ENCODE results near the gene CNTROB.

The CNTROB gene

GRCh38 chr17:7893187-7893880, 38.7 kb upstream of the CNTROB start:
- ChIA-PET POLR2A (no interaction called here), CTCF (no interaction called here)
- no peak for TF ChIP-seq ELF4 (IDR thresholded peaks at IDR 0.05)
- TF ChIP-seq BHLHE40 (IDR thresholded peaks at IDR 0.05; ENCODE audit: borderline replicate concordance) = no peak
- no peak for TF ChIP-seq ARNT (IDR thresholded peaks at IDR 0.05)
- no peak for TF ChIP-seq HDGF (IDR thresholded peaks at IDR 0.05; ENCODE audit: borderline replicate concordance)
- TF ChIP-seq FOXA1 (IDR thresholded peaks at IDR 0.05) = no peak
- TF ChIP-seq SUZ12 (IDR thresholded peaks at IDR 0.05) = no peak
- TF ChIP-seq, protein P1, sequence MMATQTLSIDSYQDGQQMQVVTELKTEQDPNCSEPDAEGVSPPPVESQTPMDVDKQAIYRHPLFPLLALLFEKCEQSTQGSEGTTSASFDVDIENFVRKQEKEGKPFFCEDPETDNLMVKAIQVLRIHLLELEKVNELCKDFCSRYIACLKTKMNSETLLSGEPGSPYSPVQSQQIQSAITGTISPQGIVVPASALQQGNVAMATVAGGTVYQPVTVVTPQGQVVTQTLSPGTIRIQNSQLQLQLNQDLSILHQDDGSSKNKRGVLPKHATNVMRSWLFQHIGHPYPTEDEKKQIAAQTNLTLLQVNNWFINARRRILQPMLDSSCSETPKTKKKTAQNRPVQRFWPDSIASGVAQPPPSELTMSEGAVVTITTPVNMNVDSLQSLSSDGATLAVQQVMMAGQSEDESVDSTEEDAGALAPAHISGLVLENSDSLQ (IDR thresholded peaks at IDR 0.05) = no peak
- no peak for TF ChIP-seq LEF1 (IDR thresholded peaks at IDR 0.05; ENCODE audit: borderline replicate concordance)
- TF ChIP-seq CTBP1 (IDR thresholded peaks at IDR 0.05; ENCODE audit: borderline replicate concordance) = no peak
- no peak for TF ChIP-seq FOXK2 (IDR thresholded peaks at IDR 0.05)
- no peak for TF ChIP-seq TARDBP (IDR thresholded peaks at IDR 0.05)
- no peak for TF ChIP-seq L3MBTL2 (conservative IDR thresholded peaks at IDR 0.05)
- TF ChIP-seq FOXM1 (IDR thresholded peaks at IDR 0.05; ENCODE audit: borderline replicate concordance) = no peak
- no peak for TF ChIP-seq NFRKB (IDR thresholded peaks at IDR 0.05)
- TF ChIP-seq ZNF384 (IDR thresholded peaks at IDR 0.05) = no peak
- no peak for TF ChIP-seq SP1 (IDR thresholded peaks at IDR 0.05)
- no peak for DNase-seq (ENCODE audit: extremely low spot score)

DNA sequence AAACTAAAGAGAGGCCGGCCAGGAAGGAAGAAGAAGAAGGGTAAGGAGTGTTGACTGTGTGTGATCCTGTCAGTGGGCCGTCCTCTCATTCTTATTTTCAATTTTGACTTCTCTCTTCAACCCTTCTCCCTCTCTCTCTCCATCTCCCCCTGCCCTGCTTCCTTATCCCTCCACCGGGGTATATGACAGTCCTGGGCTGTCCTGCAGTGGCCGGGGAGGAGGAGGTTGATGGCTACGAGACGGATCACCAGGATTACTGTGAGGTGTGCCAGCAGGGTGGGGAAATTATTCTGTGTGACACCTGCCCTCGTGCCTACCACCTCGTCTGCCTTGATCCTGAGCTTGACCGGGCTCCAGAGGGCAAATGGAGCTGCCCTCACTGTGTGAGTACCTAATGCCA, 37.8 kb upstream of the CNTROB start:
- ChIA-PET POLR2A (no interaction called here), CTCF (no interaction called here)
- DNase-seq (ENCODE audit: extremely low spot score) = no peak
- TF ChIP-seq FOXM1 (IDR thresholded peaks at IDR 0.05; ENCODE audit: borderline replicate concordance) = no peak
- TF ChIP-seq L3MBTL2 (conservative IDR thresholded peaks at IDR 0.05) = no peak
- no peak for TF ChIP-seq FOXK2 (IDR thresholded peaks at IDR 0.05)
- TF ChIP-seq LEF1 (IDR thresholded peaks at IDR 0.05; ENCODE audit: borderline replicate concordance) = no peak
- TF ChIP-seq SUZ12 (IDR thresholded peaks at IDR 0.05) = no peak
- TF ChIP-seq CTBP1 (IDR thresholded peaks at IDR 0.05; ENCODE audit: borderline replicate concordance) = no peak
- TF ChIP-seq SP1 (IDR thresholded peaks at IDR 0.05) = no peak
- TF ChIP-seq HDGF (IDR thresholded peaks at IDR 0.05; ENCODE audit: borderline replicate concordance) = no peak
- TF ChIP-seq NFRKB (IDR thresholded peaks at IDR 0.05) = no peak
- TF ChIP-seq, protein P1 (IDR thresholded peaks at IDR 0.05) = no peak
- no peak for TF ChIP-seq ZNF384 (IDR thresholded peaks at IDR 0.05)
- TF ChIP-seq ARNT (IDR thresholded peaks at IDR 0.05) = no peak
- no peak for TF ChIP-seq FOXA1 (IDR thresholded peaks at IDR 0.05)
- no peak for TF ChIP-seq TARDBP (IDR thresholded peaks at IDR 0.05)
- TF ChIP-seq BHLHE40 (IDR thresholded peaks at IDR 0.05; ENCODE audit: borderline replicate concordance) = no peak
- TF ChIP-seq ELF4 (IDR thresholded peaks at IDR 0.05) = no peak

GRCh38 chr17:7894866-7895265, 37.1 kb upstream of the CNTROB start:
- TF ChIP-seq FOXM1 (IDR thresholded peaks at IDR 0.05; ENCODE audit: borderline replicate concordance) (no peak), FOXA1 (IDR thresholded peaks at IDR 0.05) (no peak), L3MBTL2 (conservative IDR thresholded peaks at IDR 0.05) (no peak), NFRKB (IDR thresholded peaks at IDR 0.05) (no peak), TARDBP (IDR thresholded peaks at IDR 0.05) (no peak), FOXK2 (IDR thresholded peaks at IDR 0.05) (no peak), LEF1 (IDR thresholded peaks at IDR 0.05; ENCODE audit: borderline replicate concordance) (no peak), ARNT (IDR thresholded peaks at IDR 0.05) (no peak), SP1 (IDR thresholded peaks at IDR 0.05) (no peak), CTBP1 (IDR thresholded peaks at IDR 0.05; ENCODE audit: borderline replicate concordance) (no peak), ZNF384 (IDR thresholded peaks at IDR 0.05) (no peak), ELF4 (IDR thresholded peaks at IDR 0.05) (no peak), HDGF (IDR thresholded peaks at IDR 0.05; ENCODE audit: borderline replicate concordance) (no peak), BHLHE40 (IDR thresholded peaks at IDR 0.05; ENCODE audit: borderline replicate concordance) (no peak), SUZ12 (IDR thresholded peaks at IDR 0.05) (no peak)
- TF ChIP-seq, protein P1 (IDR thresholded peaks at IDR 0.05) = no peak
- ChIA-PET POLR2A (interaction anchor here (0.6 kb wide), 1 partner anchor 39 kb away, joined by 3 read pairs; no protein-coding TSS in a partner anchor), CTCF (interaction anchor here (0.8 kb wide), 1 partner anchor 206 kb away, joined by 3 read pairs; the partner anchor contains the start of gene WRAP53)
- no peak for DNase-seq (ENCODE audit: extremely low spot score)

DNA sequence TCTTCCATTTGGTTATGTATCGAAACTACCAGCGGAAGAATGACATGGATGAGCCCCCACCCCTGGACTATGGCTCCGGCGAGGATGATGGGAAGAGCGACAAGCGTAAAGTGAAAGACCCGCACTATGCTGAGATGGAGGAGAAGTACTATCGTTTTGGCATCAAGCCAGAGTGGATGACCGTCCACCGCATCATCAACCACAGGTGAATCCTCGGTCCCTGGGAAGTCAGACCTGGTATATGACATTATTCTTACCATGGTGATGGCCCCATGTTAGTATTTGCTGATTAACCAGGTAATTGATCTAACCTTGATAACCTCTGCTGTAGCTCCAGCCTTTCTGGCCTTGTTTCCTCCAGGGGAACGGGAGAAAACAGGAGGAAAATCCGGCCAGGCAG, 34.9 kb upstream of the CNTROB start:
- ChIA-PET CTCF (interaction anchor here (1.7 to 2.4 kb wide), 2 partner anchors 38 to 153 kb away, joined by 4 to 7 read pairs; no protein-coding TSS in a partner anchor), POLR2A (no interaction called here)
- TF ChIP-seq, protein P1 (IDR thresholded peaks at IDR 0.05) = no peak
- TF ChIP-seq SUZ12 (IDR thresholded peaks at IDR 0.05) (no peak), FOXK2 (IDR thresholded peaks at IDR 0.05) (no peak), CTBP1 (IDR thresholded peaks at IDR 0.05; ENCODE audit: borderline replicate concordance) (no peak), ARNT (IDR thresholded peaks at IDR 0.05) (no peak), ZNF384 (IDR thresholded peaks at IDR 0.05) (no peak), HDGF (IDR thresholded peaks at IDR 0.05; ENCODE audit: borderline replicate concordance) (no peak), LEF1 (IDR thresholded peaks at IDR 0.05; ENCODE audit: borderline replicate concordance) (no peak)
- DNase-seq (ENCODE audit: extremely low spot score) = no peak

DNA sequence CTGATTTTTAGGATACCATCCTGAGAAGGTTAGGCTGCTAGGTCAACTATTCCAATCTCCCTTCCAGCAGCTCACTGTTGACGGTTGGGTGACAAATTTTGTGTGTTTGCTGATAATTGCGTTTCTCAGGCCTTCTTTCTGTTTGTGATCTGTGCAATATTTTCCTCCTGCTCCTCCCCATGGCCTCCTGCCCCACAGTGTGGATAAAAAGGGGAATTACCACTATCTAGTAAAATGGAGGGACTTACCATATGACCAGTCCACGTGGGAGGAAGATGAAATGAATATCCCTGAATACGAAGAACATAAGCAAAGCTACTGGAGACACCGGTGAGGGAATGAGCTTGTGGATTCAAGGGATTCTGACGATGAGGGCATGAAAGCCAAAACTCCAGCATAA, 34.2 kb upstream of the CNTROB start:
- ChIA-PET POLR2A (no interaction called here), CTCF (interaction anchor here (1.1 to 2.4 kb wide), 4 partner anchors 12 to 154 kb away, joined by 3 to 7 read pairs (median 4); partner anchors contain the start of gene NAA38)
- peak; percentile 21 for DNase-seq (ENCODE audit: extremely low spot score)
- TF ChIP-seq HDGF (IDR thresholded peaks at IDR 0.05; ENCODE audit: borderline replicate concordance) (no peak), LEF1 (IDR thresholded peaks at IDR 0.05; ENCODE audit: borderline replicate concordance) (no peak), FOXK2 (IDR thresholded peaks at IDR 0.05) (no peak), ZNF384 (IDR thresholded peaks at IDR 0.05) (no peak), L3MBTL2 (conservative IDR thresholded peaks at IDR 0.05) (no peak), FOXM1 (IDR thresholded peaks at IDR 0.05; ENCODE audit: borderline replicate concordance) (no peak), NFRKB (IDR thresholded peaks at IDR 0.05) (no peak), TARDBP (IDR thresholded peaks at IDR 0.05) (no peak), BHLHE40 (IDR thresholded peaks at IDR 0.05; ENCODE audit: borderline replicate concordance) (no peak), CTBP1 (IDR thresholded peaks at IDR 0.05; ENCODE audit: borderline replicate concordance) (no peak), SUZ12 (IDR thresholded peaks at IDR 0.05) (no peak)

Measured in HEK293T (cell line).